CD4-positive, alpha-beta memory T cell (primary cell): ENCODE data around the gene TIMM10. TPM values are rescaled to one million over a fixed set of nuclear protein-coding genes. Genes with fewer than 3 reads are reported as not detected.

Experiments
- CTCF ChIA-PET: fragments of 350-600 bp; sonication (Branson Sonifier 250); formaldehyde crosslinking; loops from one replicate; lab custom pipeline; 2021; ENCODE audit warnings: inconsistent platforms; ENCODE audit not compliant: partially characterized antibody; lab: Charles Lee
- POLR2A ChIA-PET: fragments of 350-600 bp; sonication (Branson Sonifier 250); formaldehyde crosslinking; loops from one replicate; lab custom pipeline; 2021; ENCODE audit not compliant: partially characterized antibody; lab: Charles Lee
- DNase-seq, 5 donors: peaks; one replicate each; pipeline versions ENCODE4 v3.0.0 to v3.0.0-alpha.2; 2020 to 2022; ENCODE audit warnings: mixed read lengths in 1 of 5
- H3K27ac ChIP-seq: one replicate; pipeline ENCODE4 v1.7.0; 2013; ENCODE audit warnings: low read depth, low read length
- H3K27me3 ChIP-seq: 2 replicates; pipeline ENCODE4 v1.7.0; 2013; ENCODE audit warnings: mild to moderate bottlenecking, low read length, moderate library complexity; ENCODE audit not compliant: insufficient read depth
- H3K36me3 ChIP-seq: 2 replicates; pipeline ENCODE4 v1.7.0; 2013; ENCODE audit warnings: mild to moderate bottlenecking, low read length, moderate library complexity; ENCODE audit not compliant: insufficient read depth
- H3K4me1 ChIP-seq: 2 replicates; pipeline ENCODE4 v1.7.0; 2013; ENCODE audit warnings: mild to moderate bottlenecking, low read length, moderate library complexity; ENCODE audit not compliant: insufficient read depth
- H3K4me3 ChIP-seq, 2 donors: one replicate each; pipeline ENCODE4 v1.7.0; 2013; ENCODE audit warnings: low read length in 2 of 2, mild to moderate bottlenecking in 1 of 2
- H3K9me3 ChIP-seq, 2 donors: one replicate each; pipeline ENCODE4 v1.7.0; 2013; ENCODE audit warnings: low read length in 2 of 2, control low read depth in 1 of 2; ENCODE audit not compliant: control insufficient read depth in 1 of 2
- H3K27ac Mint-ChIP-seq, 7 donors: one replicate each; pipeline ENCODE4 v1.8.0; 2020 to 2021; ENCODE audit warnings: mixed read lengths in 7 of 7, mild to moderate bottlenecking in 6 of 7, inconsistent platforms in 3 of 7, moderate library complexity in 3 of 7
- H3K27me3 Mint-ChIP-seq, 2 donors: one replicate each; pipeline ENCODE4 v1.8.0; 2020 to 2021; ENCODE audit warnings: mixed read lengths in 2 of 2
- H3K36me3 Mint-ChIP-seq, 2 donors: one replicate each; pipeline ENCODE4 v1.8.0; 2020 to 2021; ENCODE audit warnings: mixed read lengths in 2 of 2, inconsistent platforms in 1 of 2, mild to moderate bottlenecking in 1 of 2
- H3K4me1 Mint-ChIP-seq, 4 donors: one replicate each; pipeline ENCODE4 v1.8.0; 2020 to 2021; ENCODE audit warnings: mixed read lengths in 4 of 4, mild to moderate bottlenecking in 1 of 4
- H3K4me3 Mint-ChIP-seq, 8 donors: one replicate each; pipeline ENCODE4 v1.8.0; 2020 to 2021; ENCODE audit warnings: mixed read lengths in 8 of 8, mild to moderate bottlenecking in 7 of 8, moderate library complexity in 6 of 8, inconsistent platforms in 3 of 8
- H3K9me3 Mint-ChIP-seq, 8 donors: one replicate each; pipeline ENCODE4 v1.8.0; 2020 to 2021; ENCODE audit warnings: mixed read lengths in 8 of 8, mild to moderate bottlenecking in 5 of 8, inconsistent platforms in 3 of 8, moderate library complexity in 1 of 8
- intact Hi-C: fragments of 100-400 bp; cut with micrococcal nuclease; formaldehyde crosslinking; loops from one replicate; pipeline ENCODE4 v1.15.1; 2023
- polyA plus RNA-seq, 2 donors: library from polyadenylated mRNA; unstranded; fragments of 300-500 nt; fragmentation: Illumina TruSeq; gene quantifications; one replicate each; pipeline ENCODE4 v1.2.3, GENCODE V29; 2021
- total RNA-seq, 2 experiments: library from RNA; stranded (reverse); gene quantifications; one replicate each; pipeline ENCODE4 v1.2.3, GENCODE V29; 2021

Gene TIMM10
- total and polyA plus RNA-seq, 4 experiments from 2014 or later: 30.4 to 62.1 (median 43.8) TPM

DNA sequence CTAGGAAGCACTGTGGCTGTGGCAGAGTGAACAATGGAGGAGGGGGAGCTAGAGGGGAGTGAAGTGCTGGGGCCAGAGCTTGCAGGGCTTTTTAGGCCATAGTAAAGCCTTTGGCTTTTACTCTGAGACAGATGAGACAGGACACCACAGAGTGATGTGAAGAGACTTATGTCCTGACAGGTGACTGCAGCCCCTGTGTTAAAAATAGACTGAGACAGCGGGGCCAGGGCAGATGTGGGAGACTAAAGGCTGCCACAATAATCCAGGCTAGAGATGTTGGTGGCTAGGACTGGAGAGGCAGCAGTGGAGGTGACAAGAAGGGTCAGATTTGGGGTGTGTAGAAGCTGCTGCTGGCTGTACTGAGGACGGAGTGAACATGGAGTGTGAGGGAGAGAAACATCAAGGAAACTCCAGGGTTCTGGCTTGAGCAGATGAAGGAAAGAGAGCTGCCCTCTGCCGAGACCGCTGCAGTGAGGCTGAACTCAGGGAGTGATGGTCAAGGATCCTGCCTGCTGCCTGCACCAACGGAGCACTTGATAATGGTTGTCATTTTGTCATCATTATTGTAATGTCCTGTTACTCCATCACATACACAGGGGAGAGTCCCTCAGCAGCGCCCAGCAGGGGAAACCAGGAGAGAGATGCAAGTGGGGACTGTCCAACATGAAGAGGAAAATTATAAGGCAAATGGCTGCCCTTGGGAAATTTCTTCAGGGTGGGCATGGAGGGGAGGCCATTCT, 42.5 kb downstream of the TIMM10 start:
- DNase-seq: no peak
- peaks cover 7% of the 10 kb centered on the region for H3K27me3 ChIP-seq
- H3K9me3 ChIP-seq: no peaks in the 10 kb centered on the region
- H3K36me3 Mint-ChIP-seq: peaks cover 41 to 53% of the 10 kb centered on the region in 2 donors
- H3K27ac Mint-ChIP-seq: peak overlapping the region in 1 of 7 donors; percentile 32
- peaks cover 3% of the 10 kb centered on the region for H3K36me3 ChIP-seq
- ChIA-PET CTCF (interaction anchor here (1.5 to 27.6 kb wide), 3 partner anchors 15 to 154 kb away, joined by 3 to 848 read pairs (median 95); partner anchors contain the start of genes SLC43A1, SMTNL1 and TIMM10), POLR2A (no interaction called here)
- peaks cover 0 to 12% of the 10 kb centered on the region in 2 donors for H3K27me3 Mint-ChIP-seq
- H3K27ac ChIP-seq: no peak overlapping the region
- intact Hi-C loops: no loop called here
- peaks cover 6% of the 10 kb centered on the region for H3K4me1 ChIP-seq
- peaks cover 0 to 7% (median under 1%) of the 10 kb centered on the region in 4 donors for H3K4me1 Mint-ChIP-seq
- no peak overlapping the region for H3K4me3 ChIP-seq
- H3K9me3 Mint-ChIP-seq: no peaks in the 10 kb centered on the region
- no peak overlapping the region for H3K4me3 Mint-ChIP-seq

- H3K9me3 ChIP-seq: no peaks in the 10 kb centered on the region
- Mint-ChIP-seq H3K4me1 (peaks cover under 1 to 8% (median 1%) of the 10 kb centered on the region in 4 donors), H3K27ac (no peak overlapping the region), H3K27me3 (peaks cover 0 to 12% of the 10 kb centered on the region in 2 donors), H3K36me3 (peaks cover 41 to 53% of the 10 kb centered on the region in 2 donors), H3K9me3 (no peaks in the 10 kb centered on the region), H3K4me3 (no peak overlapping the region)
- H3K4me1 ChIP-seq: peaks cover 11% of the 10 kb centered on the region
- H3K4me3 ChIP-seq: no peak overlapping the region
- no peak overlapping the region for H3K27ac ChIP-seq
- ChIA-PET CTCF (interaction anchor here (0.9 to 27.6 kb wide), 3 partner anchors 29 to 38 kb away, joined by 3 to 848 read pairs (median 3); partner anchors contain the start of genes SLC43A1, SMTNL1 and TIMM10), POLR2A (no interaction called here)
- intact Hi-C loops: no loop called here
- H3K27me3 ChIP-seq: peaks cover 7% of the 10 kb centered on the region
- peaks cover 3% of the 10 kb centered on the region for H3K36me3 ChIP-seq
- DNase-seq: no peak
Measured at GRCh38 chr11:57487021-57487778, 43.4 kb downstream of the TIMM10 start.

DNA sequence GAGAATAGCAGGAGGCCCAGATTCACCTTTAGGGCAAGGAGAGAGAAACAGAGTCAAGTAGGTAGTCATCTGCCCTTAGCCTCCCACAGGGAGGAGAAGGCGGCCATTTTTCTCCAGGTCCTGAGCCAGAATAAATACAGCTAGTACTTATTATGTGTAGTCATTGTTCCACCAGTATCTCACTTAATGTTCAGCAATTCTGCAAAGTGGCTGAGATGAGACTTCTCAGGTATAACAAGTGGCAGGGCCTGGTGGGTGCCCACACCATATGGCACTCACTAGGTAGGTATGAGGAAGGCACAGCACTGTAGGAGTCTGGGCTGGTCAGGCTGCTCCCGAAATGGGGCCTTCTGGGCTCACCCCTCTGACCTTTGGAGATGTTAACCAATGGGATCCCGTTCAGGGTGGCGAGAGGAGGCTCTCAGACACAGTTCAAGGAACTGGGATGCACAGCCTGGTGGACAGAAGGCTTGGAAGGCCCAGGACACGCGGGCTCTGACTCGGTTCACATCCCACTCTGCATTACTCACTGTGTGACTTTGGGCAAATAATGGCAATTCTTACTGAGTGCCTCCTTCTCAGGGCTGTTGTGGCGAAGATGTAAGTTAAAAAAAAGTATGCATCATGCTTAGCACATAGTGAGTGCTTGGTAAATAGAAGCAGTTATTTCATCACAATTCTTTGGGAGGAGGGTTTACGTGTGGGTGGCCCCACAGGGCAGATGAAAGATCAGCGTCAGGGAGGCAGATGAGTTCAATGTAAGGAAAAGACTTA, 45.1 kb downstream of the TIMM10 start:
- Mint-ChIP-seq H3K4me3 (no peak overlapping the region), H3K4me1 (peaks cover 1 to 17% (median 7%) of the 10 kb centered on the region in 4 donors), H3K36me3 (peaks cover 34 to 45% of the 10 kb centered on the region in 2 donors), H3K27me3 (peaks cover 0 to 12% of the 10 kb centered on the region in 2 donors), H3K9me3 (no peaks in the 10 kb centered on the region), H3K27ac (no peak overlapping the region)
- Histone ChIP-seq H3K4me1 (peaks cover 11% of the 10 kb centered on the region), H3K27me3 (peaks cover 7% of the 10 kb centered on the region), H3K4me3 (no peak overlapping the region), H3K27ac (no peak overlapping the region), H3K36me3 (no peaks in the 10 kb centered on the region), H3K9me3 (no peaks in the 10 kb centered on the region)
- intact Hi-C loops: no loop called here
- no peak for DNase-seq
- ChIA-PET POLR2A (no interaction called here), CTCF (interaction anchor here (1.6 to 27.6 kb wide), 5 partner anchors 8 to 137 kb away, joined by 5 to 848 read pairs (median 41); partner anchors contain the start of genes RTN4RL2, SLC43A1, SMTNL1 and TIMM10)

GRCh38 chr11:57484141-57484710, 46.3 kb downstream of the TIMM10 start:
- H3K9me3 ChIP-seq: no peaks in the 10 kb centered on the region
- Mint-ChIP-seq H3K27me3 (peaks cover 2 to 14% of the 10 kb centered on the region in 2 donors), H3K27ac (no peak overlapping the region), H3K36me3 (peaks cover 29 to 37% of the 10 kb centered on the region in 2 donors), H3K4me1 (peaks cover 3 to 29% (median 9%) of the 10 kb centered on the region in 4 donors), H3K9me3 (no peaks in the 10 kb centered on the region), H3K4me3 (no peak overlapping the region)
- no peak for DNase-seq
- peaks cover 11% of the 10 kb centered on the region for H3K4me1 ChIP-seq
- ChIA-PET POLR2A (interaction anchor here (0.6 to 1.4 kb wide), 2 partner anchors 9 to 46 kb away, joined by 3 to 7 read pairs; partner anchors contain the start of gene TIMM10), CTCF (interaction anchor here (0.8 to 27.6 kb wide), 12 partner anchors 9 to 317 kb away, joined by 3 to 848 read pairs (median 4); partner anchors contain the start of genes RTN4RL2, SLC43A1, SMTNL1 and TIMM10)
- no peaks in the 10 kb centered on the region for H3K36me3 ChIP-seq
- H3K27me3 ChIP-seq: peaks cover 7% of the 10 kb centered on the region
- no peak overlapping the region for H3K4me3 ChIP-seq
- no peak overlapping the region for H3K27ac ChIP-seq
- intact Hi-C loops: no loop called here

DNA sequence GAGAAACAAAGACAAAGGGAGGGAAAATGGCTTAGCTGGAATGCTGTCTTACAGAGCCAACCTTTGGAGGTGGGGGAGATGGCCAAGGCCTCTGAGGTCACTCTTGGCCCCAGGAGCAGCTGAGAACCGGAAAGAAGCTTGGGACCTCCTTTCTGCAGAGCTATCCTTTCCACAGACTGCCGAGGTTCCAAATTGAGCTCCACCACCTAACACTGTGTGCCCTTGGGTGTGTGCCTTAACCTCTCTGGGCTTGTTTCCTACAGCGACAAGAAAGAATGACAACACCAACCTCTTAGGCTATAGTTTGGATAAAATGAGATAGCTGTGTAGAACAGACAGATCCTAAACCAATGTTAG, 47.0 kb downstream of the TIMM10 start:
- no peaks in the 10 kb centered on the region for H3K36me3 ChIP-seq
- H3K4me3 ChIP-seq: no peak overlapping the region

More for the DNA sequence above, 47.0 kb downstream of the TIMM10 start:
- peaks cover 7% of the 10 kb centered on the region for H3K27me3 ChIP-seq
- POLR2A ChIA-PET: interaction anchor here (0.6 to 1.4 kb wide), 2 partner anchors 10 to 47 kb away, joined by 3 to 7 read pairs; partner anchors contain the start of gene TIMM10
- no peak overlapping the region for H3K27ac ChIP-seq
- peak overlapping the region in 2 of 8 donors; percentile 11 to 46 for H3K4me3 Mint-ChIP-seq
- H3K27ac Mint-ChIP-seq: no peak overlapping the region
- no peak for DNase-seq
- CTCF ChIA-PET: interaction anchor here (0.8 to 27.6 kb wide), 12 partner anchors 10 to 317 kb away, joined by 3 to 848 read pairs (median 4); partner anchors contain the start of genes RTN4RL2, SLC43A1, SMTNL1 and TIMM10
- no peaks in the 10 kb centered on the region for H3K9me3 ChIP-seq
- H3K27me3 Mint-ChIP-seq: peaks cover 2 to 14% of the 10 kb centered on the region in 2 donors
- H3K36me3 Mint-ChIP-seq: peaks cover 22 to 30% of the 10 kb centered on the region in 2 donors
- intact Hi-C loops: loop anchor here (2.0 kb wide), 1 partner anchor 139 kb away; no protein-coding TSS in a partner anchor
- peaks cover 11% of the 10 kb centered on the region for H3K4me1 ChIP-seq
- peaks cover 3 to 29% (median 9%) of the 10 kb centered on the region in 4 donors for H3K4me1 Mint-ChIP-seq
- H3K9me3 Mint-ChIP-seq: no peaks in the 10 kb centered on the region
